Measurements from ENCODE around the gene STIP1. TPM values are rescaled to one million over a fixed set of nuclear protein-coding genes. Genes with fewer than 3 reads are reported as not detected.

The STIP1 gene
- total and polyA plus RNA-seq, 9 of the 15 experiments (the other 6 are each of a cell fraction or from before 2014, with no cell fraction given): 58.1 to 465 (median 346) TPM

- TF ChIP-seq FOXK1 (CRISPR knock-in tag; IDR thresholded peaks at IDR 0.05; ENCODE audit: borderline replicate concordance) (no peak; the same call in 1 of the 2 replicates), NR0B1 (IDR thresholded peaks at IDR 0.05; ENCODE audit: partially characterized antibody) (no peak), ATF3 (IDR thresholded peaks at IDR 0.05) (peak; percentile 80), ATF3 (CRISPR knock-in tag; conservative IDR thresholded peaks at IDR 0.05) (no peak), ZNF175 (CRISPR knock-in tag; IDR thresholded peaks at IDR 0.05; ENCODE audit: low read depth) (peak; percentile 66; the same call in 1 of the 2 replicates), POLR2A (conservative IDR thresholded peaks at IDR 0.05) (peak; percentile 88), E2F5 (CRISPR knock-in tag; IDR thresholded peaks at IDR 0.05) (0 out of 2 replicates have a peak, but pooled peaks have one; percentile 30), EWSR1 (IDR thresholded peaks at IDR 0.05; ENCODE audit: borderline replicate concordance, low read depth, partially characterized antibody) (no peak), ZNF318 (IDR thresholded peaks at IDR 0.05; ENCODE audit: borderline replicate concordance in 1 of 2, low read depth in 1 of 2) (peak in 1 of 2 experiments; percentile 64; a peak in 2 of 4 replicates), NCOA2 (IDR thresholded peaks at IDR 0.05; ENCODE audit: partially characterized antibody in 2 of 2) (no peak), TBP (optimal IDR thresholded peaks at IDR 0.05; ENCODE audit: low read depth, low read length) (peak; percentile 88), LEF1 (IDR thresholded peaks at IDR 0.05) (peak; percentile 79), SUPT5H (IDR thresholded peaks at IDR 0.05) (peak; percentile 78), TCF15 (CRISPR knock-in tag; IDR thresholded peaks at IDR 0.05) (no peak)
Observed at GRCh38 chr11:64207256-64208085, 21.5 kb downstream of the STIP1 start (continued).
